GM18520 (cell line): ENCODE results near the gene TECPR2.

Experiments
- ATAC-seq: cut with Tn5 transposase; IDR thresholded peaks from one replicate; pipeline ENCODE4 v1.9.1; 2021; ENCODE audit not compliant: unreplicated experiment

Gene TECPR2

GRCh38 chr14:102421411-102422057, 58.8 kb downstream of the TECPR2 start:
- ATAC-seq, result no peak

- ATAC-seq, result no peak
These were observed 61.8 kb downstream of the TECPR2 start for GRCh38 chr14:102424520-102424919.

GRCh38 chr14:102424923-102425322, 62.2 kb downstream of the TECPR2 start:
- no peak for ATAC-seq

- no peak for ATAC-seq
These were observed 64.1 kb downstream of the TECPR2 start for GRCh38 chr14:102426796-102427195.

DNA sequence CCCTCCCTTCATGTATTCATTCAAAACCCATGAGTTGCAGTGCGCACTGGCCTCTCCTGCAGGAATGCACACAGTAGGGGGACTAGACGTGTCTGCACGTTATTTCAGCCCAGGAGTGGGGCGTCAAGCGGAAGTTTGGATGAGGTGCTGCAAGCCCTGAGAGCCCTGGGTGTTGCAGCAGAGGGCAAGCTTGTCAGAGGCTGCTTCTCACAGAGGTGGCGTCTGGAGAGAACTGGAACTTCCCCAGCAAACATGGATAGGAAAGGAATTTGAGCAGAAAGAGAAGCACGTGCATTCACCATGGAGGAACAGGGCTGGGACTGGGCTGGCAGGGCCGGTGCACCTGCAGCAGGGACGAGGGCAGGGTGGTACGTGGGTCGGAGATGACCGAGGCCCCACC, 64.9 kb downstream of the TECPR2 start:
- no peak for ATAC-seq

DNA sequence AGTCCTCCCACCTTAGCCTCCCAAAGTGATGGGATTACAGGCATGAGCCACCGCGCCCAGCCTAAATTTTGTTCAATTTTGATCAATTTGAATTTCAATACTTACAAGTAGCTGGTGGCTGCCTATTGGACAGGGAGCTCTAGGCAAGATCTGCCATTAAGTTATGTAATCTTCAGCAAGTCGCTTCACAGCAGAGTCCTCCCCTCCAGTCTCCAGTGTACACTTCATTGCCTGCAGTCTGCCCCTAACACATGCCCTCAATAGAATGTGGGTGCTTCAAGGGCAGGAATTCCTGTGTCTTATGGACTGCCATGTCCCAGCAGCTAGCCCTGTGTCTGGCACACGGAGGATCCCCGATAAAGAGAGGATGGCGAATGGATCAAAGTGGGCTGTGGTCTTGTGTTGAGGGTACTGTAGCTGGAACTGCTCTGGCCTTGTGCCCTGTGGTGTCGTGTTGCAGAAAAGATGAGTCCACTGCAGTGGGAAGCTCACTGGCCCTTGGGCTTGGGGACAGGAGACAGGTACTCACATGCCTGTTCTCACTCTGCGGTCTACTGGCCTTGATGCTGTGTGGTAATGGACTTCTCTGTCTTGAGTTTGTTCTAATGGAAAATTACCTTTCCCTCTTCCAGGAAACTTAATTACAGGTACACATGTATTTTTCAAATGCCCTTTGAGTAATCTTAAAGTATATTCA, 67.6 kb downstream of the TECPR2 start:
- ATAC-seq, result no peak

GRCh38 chr14:102431751-102432150, 69.0 kb downstream of the TECPR2 start:
- ATAC-seq, result no peak

GRCh38 chr14:102434647-102435175, 72.0 kb downstream of the TECPR2 start:
- ATAC-seq, result no peak

DNA sequence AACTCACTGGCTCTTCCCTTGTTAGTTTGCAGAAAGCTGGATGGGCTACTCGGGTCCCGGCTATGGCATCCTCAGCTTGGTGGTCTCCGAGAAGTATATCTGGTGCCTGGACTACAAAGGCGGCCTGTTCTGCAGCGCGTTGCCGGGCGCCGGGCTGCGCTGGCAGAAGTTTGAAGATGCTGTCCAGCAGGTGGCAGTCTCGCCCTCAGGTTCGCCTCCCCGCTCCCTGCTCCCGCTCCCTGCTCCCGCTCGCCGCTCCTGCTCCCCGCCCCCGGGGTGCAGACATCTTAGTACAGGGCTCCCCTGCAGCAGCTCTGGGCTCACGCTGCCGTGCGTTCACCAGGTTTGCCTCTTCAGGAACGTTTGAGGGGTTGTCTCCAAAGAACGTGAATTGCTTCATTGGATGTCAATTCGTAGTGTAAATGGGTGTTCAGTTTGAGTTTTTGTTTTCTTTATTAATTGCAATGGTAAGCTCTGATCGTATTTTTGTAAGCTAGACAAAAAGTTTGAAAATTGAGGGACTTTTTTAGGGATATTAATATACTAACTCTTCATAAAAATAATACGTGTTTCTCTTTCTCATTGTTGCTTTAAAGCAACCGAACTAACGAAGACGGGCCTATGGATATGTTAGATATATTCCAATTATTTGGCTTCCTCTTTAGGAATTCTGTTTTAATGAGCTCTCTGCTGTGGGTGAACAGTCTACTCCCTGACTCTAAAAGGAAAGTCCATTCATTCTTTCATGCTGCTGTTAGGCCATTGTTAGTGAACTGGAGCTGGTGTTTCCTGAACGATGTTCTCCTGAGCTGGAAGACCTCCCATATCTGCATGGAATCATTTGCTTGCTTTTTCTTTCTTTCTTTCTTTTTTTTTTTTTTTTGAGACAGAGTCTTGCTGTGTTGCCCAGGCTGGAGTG, 75.5 kb downstream of the TECPR2 start:
- no peak for ATAC-seq

DNA sequence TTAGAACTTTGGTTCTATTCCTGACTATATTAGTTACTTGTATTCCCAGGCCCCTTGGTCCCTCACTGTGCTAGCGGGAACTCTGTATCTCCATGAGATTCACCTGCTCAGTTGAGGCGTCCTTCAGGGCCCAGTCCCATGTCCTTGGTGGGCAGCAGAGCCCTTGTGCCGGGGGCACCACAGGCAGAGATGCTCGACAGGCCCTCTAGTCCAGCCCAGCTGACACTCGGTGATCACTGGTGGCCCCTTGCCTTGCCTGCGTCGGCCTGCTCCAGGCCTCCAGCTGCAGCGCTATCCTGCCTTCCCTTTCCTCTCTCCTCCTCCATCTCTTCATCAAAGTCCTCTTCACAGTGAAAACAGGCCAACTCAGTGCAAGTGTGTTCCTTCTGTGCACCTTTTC, 76.8 kb downstream of the TECPR2 start:
- ATAC-seq, result no peak

DNA sequence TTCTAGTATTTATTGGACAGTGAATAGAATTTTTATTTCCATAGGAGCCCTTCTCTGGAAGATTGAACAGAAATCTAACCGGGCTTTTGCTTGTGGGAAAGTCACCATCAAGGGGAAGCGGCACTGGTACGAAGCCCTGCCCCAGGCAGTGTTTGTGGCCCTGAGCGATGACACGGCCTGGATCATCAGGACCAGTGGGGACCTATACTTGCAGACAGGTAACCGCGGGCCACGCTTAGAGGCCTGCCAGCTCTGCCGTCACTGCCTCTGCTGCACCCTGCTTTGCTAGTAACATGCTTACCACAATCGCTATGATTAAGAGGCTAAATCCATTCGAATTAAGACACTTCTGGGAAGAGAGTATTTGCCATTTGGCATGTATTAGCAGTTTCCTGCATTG, 77.7 kb downstream of the TECPR2 start:
- no peak for ATAC-seq

- no peak for ATAC-seq
These were observed 79.8 kb downstream of the TECPR2 start for GRCh38 chr14:102442241-102443211.

DNA sequence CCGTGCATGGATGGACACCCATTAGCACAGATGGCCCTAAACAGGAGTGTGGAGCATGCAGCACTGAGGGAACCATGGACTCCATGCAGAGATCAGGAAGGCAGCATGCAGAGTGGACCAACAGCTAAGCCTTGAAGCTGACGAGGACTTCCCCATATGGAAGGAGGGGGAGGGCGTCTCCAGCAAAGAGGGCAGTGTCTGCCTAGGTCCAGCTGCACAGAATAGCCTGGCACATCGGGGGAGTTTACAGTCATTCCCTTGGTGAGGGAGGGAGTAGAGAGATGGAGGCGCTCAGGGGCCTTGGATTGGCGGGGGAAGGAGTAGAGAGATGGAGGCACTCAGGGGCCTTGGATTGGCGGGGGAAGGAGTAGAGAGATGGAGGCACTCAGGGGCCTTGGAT, 82.3 kb downstream of the TECPR2 start:
- no peak for ATAC-seq

GRCh38 chr14:102445641-102446040, 82.9 kb downstream of the TECPR2 start:
- no peak for ATAC-seq

DNA sequence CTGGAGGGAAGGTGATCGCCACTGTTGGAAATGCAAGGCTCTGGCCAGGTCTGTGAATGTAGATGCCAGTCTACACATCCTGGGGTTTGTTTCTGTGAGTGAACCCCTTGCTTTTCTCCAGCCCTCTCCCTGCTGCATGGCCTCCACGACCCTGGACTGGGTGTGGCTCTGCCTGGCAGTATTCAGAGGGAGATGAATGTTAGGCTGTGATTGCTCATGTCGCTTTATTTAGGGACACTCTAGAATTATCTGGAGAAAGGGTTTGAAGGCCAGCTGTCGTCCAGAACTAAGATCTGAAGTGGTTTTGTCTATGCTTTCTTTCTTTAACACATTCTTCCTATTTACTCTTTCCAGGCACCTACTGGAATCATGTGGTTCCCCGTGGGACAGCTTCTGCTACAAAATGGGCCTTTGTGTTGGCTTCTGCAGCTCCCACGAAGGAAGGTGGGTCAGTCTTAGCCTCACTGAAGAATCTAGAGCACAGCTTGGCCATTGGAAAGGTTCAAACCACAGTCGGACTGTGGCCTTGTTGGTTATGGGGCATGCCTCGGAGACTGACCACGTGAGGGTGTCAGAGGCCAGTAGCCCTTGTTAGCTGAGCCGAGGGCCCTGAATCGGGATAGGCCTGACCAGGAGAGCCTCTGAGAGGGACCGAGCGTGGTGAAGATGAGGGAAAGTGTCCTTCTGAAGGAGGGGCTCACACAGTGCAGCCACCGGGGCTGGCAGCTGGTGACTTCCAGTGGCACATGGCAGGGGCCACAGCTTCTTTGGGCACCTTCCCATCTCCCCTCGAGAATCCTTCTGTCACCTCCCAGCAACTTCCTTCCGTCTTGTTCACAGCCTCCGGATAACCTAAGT, 87.7 kb downstream of the TECPR2 start:
- no peak for ATAC-seq

GRCh38 chr14:102451064-102451352, 88.3 kb downstream of the TECPR2 start:
- ATAC-seq, result no peak

DNA sequence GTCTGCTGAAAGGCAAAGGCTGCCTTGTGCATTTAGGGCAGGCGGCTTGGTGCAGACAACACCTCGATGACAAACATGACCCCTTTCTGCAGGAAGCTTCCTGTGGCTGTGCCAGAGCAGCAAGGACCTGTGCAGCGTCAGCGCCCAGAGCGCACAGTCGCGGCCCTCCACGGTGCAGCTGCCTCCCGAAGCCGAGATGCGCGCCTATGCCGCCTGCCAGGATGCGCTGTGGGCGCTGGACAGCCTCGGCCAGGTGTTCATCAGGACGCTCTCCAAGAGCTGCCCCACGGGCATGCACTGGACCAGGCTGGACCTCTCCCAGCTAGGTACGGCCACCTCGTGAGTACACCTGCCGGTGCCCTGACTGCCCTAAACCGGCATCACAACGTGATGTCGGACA, 89.6 kb downstream of the TECPR2 start:
- no peak for ATAC-seq

GRCh38 chr14:102454711-102455110, 92.0 kb downstream of the TECPR2 start:
- no peak for ATAC-seq

DNA sequence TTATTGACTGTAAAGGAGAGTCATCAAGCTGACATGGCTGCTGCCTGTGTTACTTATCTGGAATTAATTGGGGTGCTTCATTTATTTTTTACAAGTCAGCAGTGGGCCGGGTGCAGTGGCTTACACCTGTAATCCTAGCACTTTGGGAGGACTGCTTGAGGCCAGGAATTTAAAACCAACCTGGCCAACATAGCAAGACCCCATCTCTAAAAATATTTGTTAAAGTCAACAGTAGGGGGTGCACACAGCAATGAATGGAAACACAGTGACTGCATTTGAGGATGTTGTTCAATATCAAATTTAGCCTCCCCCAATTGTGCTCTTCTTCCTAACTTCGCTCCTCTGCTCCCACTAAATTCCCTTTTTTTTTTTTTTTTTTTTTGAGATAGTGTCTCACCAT, 94.8 kb downstream of the TECPR2 start:
- ATAC-seq, result no peak
